GM21526 (cell line): Measurements from ENCODE around the gene ANKRD33B.

ENCODE experiments used
- ATAC-seq: cut with Tn5 transposase; IDR thresholded peaks from one replicate; pipeline ENCODE4 v1.9.1; 2021; ENCODE audit warnings: moderate library complexity; ENCODE audit not compliant: unreplicated experiment, low FRiP score

ANKRD33B gene

DNA sequence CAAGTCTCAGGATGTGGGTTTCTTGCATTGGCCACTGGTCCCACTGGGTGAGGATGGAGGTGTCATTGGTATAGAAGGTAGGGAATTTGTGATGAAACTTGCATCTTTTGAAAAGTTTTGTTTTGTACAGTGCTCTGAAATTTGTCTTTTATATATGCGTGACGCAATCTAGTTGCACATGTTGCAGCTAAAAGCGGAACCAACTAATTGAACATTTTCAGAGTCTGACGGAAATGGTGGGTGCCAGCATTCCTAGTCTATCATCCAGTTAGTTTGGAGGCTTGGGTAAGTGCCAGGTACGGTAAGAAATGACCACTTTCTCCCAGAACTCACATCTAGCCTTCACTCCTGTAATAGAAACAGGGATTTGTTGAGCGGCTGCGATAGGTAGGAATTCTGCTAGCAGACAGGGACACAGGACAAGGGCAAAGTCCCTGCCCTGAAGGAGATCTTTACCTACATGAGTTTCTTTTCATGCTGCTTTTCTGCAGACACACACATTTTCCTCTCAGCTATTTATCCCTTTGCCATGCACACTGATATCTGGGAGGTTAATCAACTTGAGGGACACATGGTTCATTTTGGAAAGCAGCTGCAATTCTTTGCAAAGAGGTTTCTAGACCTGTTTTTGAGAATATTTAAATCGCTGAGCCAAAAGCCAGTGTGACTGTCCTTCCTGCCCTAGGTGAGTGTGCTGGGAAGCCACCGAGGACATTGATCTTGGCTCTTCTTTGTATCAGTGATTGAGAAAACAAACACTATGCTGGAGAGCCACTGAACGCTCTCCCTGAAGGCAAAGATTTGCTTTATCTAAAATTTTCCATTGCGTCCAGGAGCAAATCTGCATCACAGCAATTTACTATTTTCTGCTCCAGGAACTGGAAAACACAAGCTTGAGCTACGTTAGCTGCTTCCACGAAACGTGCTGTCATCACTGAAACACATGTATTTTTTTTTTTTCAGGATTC lies 107.5 kb downstream of the ANKRD33B start:
- no peak for ATAC-seq

DNA sequence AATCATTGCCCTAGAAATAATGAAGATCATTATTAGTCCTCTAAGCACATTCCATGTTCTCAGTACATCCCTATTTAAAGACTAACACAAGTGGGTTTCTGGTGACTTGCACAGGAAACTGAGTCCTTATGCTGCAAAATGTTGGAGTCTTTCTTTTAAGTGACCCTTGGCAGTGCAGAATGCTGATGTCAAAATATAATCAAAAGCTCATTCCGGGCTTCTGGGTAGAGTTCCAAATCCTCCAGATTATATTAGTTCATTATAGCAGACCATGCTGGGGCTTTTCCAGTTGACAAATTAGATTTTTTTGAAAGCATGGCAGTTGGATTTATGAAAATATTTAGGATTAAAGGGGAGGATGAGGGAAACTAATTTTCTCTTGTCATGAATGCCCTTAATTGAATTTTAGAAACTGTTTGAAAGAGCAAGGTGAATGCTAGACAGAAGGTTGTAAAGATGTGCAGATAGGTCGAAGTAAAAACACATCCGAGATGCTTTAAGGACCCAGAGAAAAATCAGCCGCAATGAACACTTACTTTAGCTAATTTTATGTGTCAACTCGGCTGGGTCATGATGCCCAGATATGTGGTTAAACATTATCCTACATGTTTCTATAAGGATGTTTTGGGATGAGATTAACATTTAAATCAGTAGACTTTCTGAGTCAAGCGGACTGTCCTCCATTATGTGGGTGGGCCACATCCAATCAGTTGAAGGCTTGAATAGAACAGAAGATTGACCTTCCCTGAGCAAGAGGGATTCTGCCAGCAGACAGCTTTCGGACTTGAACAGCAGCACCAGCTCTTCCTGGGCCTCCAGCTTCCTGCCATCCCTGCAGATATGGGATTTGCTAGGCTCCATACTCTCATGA lies 108.5 kb downstream of the ANKRD33B start:
- no peak for ATAC-seq

DNA sequence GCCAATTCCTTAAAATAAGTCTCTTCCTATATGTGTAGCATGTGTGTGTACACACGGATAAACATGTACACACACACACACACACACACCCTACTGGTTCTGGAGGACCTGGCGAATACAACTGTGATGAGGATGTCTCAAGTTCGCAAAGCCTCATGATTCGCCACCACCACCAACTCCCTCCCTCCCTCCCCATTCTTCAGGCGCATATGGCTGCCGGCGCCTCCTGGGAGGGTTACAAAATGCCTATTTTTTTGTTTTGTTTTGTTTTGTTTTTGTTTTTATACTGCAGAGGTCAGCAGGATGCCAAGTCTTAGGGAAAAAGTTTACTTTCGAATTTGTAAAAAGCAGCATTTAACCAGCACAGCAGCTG lies 109.1 kb downstream of the ANKRD33B start:
- ATAC-seq = no peak

DNA sequence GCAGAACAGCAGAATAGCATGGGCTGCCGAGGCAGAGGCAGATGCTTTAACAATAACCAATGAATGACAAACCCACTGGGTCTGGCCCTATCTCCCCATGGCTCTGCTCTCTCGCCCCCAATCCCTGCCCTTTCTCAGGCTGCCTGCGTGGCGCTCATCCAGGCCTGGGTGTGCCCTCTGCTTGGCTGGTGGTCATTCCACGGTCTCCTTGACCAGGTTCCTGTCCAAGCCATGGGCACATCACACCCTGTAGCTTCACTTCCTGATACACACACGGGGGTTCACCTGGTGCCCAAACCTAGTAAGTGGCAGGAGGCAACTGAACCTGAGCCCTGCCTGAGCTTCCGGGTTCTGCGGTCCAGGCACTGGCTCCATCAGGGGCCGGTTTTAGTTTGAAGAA lies 109.5 kb downstream of the ANKRD33B start:
- no peak for ATAC-seq

DNA sequence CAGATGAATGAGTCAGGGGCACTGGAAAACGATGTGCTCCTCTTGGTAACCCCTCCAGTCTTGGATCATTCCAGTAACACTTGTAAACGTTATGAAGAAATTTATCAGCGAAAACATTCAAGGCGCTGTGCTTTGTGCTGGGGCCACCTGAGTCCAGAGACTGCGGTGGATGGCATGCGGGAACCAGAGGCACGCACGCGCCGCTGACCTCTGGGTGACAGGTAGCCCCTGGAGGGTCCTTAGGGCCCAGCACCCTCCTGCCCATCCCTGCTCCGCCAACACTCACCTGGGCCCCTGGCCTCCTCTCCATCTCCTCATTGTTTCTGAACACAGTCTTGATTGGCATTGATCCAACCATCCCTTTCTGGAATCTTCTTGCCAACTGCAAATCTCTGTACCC lies 110.2 kb downstream of the ANKRD33B start:
- ATAC-seq = no peak

DNA sequence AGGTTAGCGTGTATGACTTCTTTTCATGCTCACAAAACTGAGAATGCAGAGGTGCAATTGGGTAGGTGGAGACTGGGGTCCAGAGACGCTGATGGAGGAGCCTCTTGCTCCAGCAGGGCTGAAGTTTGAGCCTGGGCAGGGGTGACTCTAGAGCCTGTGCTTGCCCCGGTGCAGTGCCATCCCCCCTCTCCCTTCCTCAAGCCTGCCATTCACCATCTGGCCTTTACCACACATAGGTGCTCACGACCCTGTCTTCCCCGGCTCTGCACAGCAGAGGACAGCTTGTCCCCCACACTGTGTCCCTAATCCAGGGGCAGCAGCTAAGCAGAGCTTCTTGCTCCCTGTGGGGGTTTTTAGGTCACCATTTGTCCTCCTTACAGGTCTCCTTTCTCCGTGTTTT lies 110.7 kb downstream of the ANKRD33B start:
- no peak for ATAC-seq

DNA sequence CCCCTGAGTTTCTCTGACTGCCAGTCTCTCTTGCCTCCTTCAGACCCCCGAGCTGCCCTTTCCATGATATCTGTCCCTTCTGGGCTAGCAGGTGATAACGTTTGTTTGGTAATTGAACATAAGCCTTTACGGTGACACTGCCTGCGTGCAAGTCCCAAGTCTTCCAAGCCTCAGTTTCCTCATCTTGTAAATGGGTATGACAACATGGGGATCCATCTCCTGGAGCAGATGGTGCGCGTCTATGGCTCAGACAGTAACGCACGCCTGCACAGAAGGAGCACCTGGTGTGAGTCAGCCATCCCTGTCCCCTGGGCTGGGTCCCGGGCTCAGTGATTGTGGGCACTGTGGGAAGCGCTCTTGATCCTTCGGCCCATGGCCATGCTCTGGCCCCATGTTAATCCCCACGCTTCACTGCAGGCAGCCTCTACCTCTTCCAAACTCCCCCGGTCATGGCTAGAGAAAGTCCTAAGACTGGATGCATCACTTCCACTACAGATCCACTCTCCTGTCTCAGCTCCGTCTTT lies 111.4 kb downstream of the ANKRD33B start:
- no peak for ATAC-seq

DNA sequence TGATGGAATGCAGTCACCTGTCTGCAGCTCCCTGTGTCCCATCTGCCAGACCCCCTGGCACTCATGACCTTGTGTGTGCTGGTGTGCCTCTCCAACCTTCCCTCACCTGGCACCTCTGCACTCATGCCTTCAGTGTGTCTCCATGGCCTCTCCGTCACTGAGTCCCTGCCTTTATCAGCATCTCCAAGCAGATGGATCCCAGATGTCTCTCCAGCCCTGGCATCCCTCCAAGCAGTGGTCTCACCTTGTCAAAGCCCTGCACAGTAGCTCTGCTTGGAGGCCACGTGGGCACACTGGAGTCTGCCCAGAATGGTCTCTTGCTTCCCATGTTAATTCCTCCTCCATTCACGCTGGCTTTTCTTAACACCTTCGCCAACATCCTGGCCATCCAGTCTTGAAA lies 112.4 kb downstream of the ANKRD33B start:
- ATAC-seq = no peak

DNA sequence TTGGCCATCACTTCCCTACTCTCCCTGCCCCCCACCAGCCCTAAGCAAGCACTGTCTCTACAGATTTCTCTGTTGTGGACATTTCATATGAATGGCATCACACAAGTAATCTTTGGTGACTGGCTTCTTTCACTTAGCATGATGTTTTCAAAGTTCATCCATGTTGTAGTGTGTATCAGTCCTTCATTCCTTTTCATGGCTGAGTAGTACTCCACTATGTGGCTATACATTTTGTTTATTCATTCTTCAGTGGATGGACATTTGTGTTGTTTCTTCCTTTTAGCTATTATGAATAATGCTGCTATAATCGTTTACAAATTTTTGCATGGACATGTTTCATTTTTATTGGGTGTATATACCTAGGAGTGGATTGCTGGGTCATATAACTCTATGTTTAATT lies 113.1 kb downstream of the ANKRD33B start:
- ATAC-seq = no peak

DNA sequence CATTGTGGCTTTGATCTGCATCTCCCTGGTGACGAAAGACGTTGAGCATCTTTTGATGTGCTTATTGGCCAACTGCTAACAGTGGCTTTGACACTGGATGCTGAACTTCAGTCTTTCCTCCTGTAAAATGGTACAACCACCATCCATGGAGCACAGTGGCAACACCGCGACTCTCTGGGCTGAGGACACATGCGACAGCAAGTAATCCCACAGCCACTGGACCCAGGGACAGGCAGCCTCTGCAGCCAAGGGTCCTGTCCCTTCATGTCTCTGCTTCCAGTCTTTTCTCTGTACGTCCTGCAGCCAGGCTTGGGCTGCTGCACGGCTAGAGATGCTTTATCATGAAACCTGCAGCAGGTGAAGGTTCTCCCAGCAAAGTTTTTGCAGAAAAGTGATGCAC lies 113.7 kb downstream of the ANKRD33B start:
- no peak for ATAC-seq

DNA sequence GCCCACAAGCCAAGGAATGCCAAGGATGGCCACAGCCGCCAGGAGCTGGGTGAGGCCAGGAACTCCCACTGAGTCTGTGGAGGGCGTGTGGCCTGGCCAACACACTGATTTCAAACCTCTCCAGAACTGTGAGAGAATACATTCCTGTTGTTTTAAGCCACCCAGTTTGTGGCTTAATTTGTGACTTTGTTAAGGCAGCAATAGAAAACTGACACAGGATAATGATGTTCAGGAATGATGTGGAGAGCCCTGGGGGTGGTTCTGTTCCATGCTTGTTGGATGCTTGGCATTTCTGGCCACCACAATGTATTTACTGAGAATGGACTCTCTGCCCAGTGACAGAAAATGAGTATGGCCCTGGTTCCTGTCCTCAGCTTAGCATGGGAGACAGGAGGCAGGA lies 114.4 kb downstream of the ANKRD33B start:
- no peak for ATAC-seq

DNA sequence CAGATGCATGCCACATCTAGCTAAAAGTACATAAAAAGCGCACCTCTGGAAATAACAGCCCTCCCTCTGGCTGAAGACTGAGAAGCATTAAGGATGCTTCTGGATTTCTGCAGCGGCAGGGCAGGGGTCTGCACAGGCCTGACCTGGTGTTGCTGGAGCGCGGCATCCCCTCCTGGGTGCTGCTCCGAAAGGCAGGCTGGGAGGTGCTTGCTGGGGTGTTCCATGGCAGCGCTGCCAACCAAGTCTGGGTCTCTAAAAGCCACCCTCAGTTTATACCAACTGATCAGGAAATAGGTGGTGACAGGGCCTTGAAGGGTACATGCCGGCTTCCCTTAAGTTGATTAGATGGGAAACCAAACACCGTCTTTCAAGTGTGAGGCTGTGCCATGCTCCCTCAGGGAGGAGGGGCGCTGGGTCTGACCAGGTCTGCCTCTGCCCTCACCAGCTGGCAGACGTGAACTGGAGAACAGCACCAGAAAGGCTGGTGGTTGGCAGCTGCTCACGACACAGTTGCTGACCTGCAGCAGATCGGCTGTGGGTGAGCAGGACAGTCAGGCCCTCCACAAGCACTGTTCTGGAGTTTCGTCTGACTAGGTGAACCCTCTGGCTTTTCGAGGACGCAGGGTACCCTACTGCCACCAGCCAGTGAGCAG lies 115.6 kb downstream of the ANKRD33B start:
- ATAC-seq = no peak

DNA sequence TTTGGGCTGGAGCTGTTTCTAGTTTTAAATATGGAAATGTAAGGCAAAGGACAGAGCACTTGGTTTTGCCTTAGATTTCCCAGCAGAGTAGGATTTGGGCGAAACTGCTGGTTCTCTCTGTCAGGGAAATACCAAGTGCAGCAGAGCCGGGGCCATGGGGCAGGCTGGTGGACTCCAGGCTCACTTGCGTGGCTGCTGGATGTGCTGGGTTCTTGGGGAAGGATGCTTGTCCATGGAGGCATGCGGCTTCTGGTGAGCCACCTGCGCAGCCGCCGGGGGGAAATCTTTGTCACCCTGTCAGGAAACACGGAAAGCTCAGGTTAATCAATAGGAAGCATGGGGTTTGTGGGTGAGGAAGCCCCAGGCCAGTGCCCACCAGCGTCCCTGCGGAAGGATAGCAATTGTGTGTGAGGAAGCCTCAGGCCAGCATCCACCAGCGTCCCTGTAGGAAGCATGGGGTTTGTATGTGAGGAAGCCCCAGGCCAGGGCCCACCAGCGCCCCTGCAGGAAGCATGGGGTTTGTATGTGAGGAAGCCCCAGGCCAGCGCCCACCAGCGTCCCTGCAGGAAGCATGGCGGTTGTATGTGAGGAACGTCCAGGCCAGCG lies 117.1 kb downstream of the ANKRD33B start:
- ATAC-seq = no peak

DNA sequence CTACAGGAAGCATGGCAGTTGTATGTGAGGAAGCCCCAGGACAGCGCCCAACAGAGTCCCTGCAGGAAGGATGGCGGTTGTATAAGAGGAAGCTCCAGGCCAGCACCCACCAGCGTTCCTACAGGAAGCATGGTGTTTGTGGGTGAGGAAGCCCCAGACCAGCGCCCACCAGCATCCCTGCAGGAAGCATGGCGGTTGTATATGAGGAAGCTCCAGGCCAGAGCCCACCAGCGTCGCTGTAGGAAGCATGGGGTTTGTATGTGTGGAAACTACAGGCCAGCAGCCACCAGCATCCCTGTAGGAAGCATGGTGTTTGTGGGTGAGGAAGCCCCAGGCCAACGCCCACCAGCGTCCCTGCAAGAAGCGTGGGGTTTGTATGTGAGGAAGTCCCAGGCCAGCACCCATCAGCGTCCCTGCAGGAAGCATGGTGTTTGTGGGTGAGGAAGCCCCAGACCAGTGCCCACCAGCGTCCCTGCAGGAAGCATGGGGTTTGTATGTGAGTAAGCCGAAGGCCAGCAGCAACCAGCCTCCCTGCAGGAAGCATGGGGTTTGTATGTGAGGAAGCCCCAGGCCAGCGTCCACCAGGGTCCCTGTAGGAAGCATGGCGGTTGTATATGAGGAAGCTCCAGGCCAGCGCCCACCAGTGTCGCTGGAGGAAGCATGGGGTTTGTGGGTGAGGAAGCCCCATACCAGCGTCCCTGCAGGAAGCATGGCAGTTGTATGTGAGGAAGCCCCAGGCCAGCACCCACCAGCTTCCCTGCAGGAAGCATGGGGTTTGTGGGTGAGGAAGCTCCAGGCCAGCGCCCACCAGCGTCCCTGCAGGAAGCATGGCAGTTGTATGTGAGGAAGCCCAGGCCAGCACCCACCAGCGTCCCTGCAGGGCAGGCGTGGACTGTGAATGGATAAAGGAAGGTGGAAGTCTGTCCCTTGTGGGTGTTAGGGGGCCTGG lies 118.1 kb downstream of the ANKRD33B start:
- ATAC-seq = no peak

DNA sequence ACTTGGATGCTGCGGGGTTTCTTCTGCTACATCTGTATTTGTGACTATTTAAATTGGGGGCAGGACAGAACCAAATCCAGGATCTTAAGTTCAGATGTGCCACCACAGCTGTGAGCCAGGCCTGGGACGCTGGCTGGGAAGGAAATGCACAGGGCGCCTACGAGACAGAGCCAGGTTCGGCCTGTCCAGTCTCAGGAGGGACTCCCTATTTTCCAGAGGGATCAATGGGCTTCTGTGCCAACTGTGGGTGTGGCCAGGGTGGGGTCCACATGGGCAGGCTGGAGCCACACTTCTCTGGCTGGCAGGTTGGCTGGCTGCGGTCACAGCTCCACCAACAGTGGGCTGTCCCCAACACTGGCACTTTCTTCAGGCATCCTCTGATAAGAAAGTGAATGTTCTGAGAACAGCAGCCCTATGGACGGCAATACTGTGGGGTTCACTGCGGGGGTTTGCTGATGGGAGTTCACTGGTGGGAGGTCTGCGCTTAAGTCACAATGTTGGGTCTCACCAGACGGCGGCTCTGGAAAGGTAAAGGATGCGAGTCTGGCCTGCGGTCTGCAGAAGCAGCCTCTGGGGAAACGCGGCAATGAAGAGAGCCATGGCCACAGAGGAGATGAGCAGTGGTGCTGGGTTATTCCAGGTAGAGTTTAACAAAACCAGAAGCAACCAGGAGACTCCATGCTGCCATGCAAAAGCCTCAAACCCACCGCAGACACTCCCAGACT lies 119.1 kb downstream of the ANKRD33B start:
- ATAC-seq = no peak

DNA sequence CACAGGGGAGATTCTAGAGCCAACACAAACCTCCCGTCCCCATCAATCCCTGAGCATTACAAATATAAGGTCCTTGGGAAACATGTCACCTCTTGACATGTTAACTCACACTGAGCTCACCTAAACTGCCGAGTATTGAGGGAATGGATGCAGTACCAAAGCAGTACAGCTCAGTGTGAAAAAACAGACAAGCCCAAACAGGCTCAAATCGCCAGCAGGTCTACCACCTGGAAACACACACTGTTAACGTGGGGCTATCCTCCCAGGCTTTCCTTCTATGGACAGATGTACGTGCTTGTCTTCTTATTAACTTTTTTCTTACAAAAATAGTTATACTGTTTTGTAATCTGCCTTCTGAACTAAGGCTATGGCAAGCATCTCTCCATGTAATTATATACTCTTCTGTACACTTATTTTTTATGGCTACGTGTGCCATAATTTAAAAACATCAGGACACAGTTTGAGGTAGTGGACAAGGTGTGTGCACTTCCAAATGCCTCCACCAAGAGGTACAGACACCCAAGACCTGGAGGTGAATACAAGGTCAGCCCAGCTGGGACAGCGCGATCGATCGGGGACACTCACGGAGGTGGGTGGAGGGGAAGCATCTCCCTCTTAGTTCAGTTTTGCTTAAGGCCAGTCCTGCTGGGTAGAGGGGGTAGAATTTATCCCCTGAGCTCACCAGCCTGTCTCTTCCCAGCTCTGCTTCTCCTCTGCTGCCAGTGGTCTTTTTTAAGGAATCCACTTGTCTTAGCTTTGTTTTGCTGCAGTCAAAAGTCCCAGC lies 120.6 kb downstream of the ANKRD33B start:
- peak; percentile 58 for ATAC-seq

DNA sequence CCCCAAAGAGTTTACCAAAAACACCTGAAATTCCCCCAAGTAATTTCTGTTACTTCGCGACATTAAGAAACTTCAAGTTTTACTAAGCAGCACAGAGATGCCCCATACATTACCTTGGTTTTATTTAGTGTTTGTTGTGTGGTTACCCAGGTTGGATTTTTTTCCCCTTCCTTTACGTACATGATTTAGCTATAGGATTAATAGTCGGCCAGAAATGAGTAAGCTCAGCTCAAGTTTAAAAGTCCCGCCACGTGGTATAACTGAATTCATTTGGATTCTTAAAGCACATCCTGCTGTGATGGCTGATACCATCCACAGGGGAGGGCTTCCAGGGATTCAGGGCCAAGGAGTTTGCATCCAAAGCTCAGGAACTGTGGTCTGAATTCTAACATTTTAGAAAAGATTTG lies 121.2 kb downstream of the ANKRD33B start:
- ATAC-seq = peak; percentile 77

DNA sequence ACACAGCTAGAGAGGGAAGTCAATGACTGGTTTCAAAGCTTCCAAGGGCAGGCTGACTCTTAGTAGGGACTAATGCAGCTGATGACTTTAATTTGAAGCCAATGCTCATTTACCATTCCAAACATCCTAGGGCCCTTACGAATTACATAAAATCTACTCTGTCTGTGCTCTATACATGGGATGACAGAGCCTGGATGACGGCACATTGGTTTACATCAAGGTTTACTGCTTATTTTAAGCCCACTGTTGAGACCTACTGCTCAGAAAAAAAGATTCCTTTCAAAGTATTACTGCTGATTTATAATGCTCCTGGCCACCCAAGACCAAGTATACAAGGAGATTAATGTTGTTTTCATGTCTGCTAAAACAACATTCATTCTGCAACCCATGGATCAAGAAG lies 123.0 kb downstream of the ANKRD33B start:
- ATAC-seq = no peak
